B cell (primary cell): Measurements from ENCODE around the gene RSPRY1. TPM values are rescaled to one million over a fixed set of nuclear protein-coding genes. Genes with fewer than 3 reads are reported as not detected.

Source experiments
- ATAC-seq: fragments of 200-7000 bp; cut with Tn5 transposase; one replicate; pipeline ENCODE4 v1.10.0; 2021; ENCODE audit warnings: low read depth, mild to moderate bottlenecking, moderate number of reproducible peaks, moderate library complexity
- CTCF ChIA-PET: fragments of 350-600 bp; sonication (Branson Sonifier 250); formaldehyde crosslinking; loops from one replicate; lab custom pipeline; 2021; ENCODE audit warnings: antibody characterized with exemption, inconsistent platforms; lab: Charles Lee
- POLR2A ChIA-PET: fragments of 350-600 bp; sonication (Branson Sonifier 250); formaldehyde crosslinking; loops from one replicate; lab custom pipeline; 2021; ENCODE audit warnings: antibody characterized with exemption; lab: Charles Lee
- DNase-seq: peaks from one replicate; pipeline ENCODE4 v3.0.0; 2013
- H2AFZ ChIP-seq: 2 replicates; pipeline ENCODE4 v1.6.1; 2012; ENCODE audit warnings: mild to moderate bottlenecking, low read depth, low read length; ENCODE audit not compliant: insufficient read depth, poor library complexity, severe bottlenecking
- H3K27ac ChIP-seq, 2 donors: 1 replicate in 1 of 2; 2 replicates in 1 of 2; pipeline ENCODE4 v1.5.1; 2012 to 2013; ENCODE audit warnings: low read length in 2 of 2, mild to moderate bottlenecking in 2 of 2, moderate library complexity in 1 of 2
- H3K27me3 ChIP-seq, 4 experiments: fragments of 200-600 bp in 1 of 4; sonication (generic) in 1 of 4; replicated peaks in 1 of 4; 1 replicate in 2 of 4; 2 replicates in 2 of 4; pipeline versions ENCODE4 v1.6.1 to v1.7.0; 2013 to 2016; ENCODE audit warnings: low read length in 3 of 4, mild to moderate bottlenecking in 2 of 4, mixed read lengths in 1 of 4, moderate library complexity in 1 of 4; ENCODE audit not compliant: insufficient read depth in 4 of 4, control insufficient read depth in 3 of 4; ENCODE audit errors: control extremely low read depth in 1 of 4
- H3K36me3 ChIP-seq, 2 experiments: replicated peaks in 1 of 2; 1 replicate in 1 of 2; 2 replicates in 1 of 2; pipeline versions ENCODE4 v1.6.1 to v1.7.1; 2013; ENCODE audit warnings: low read length in 1 of 2; ENCODE audit not compliant: insufficient read depth in 2 of 2, control insufficient read depth in 1 of 2; ENCODE audit errors: control extremely low read depth in 1 of 2, extremely low read depth in 1 of 2
- H3K4me1 ChIP-seq, 2 donors: fragments of 200-600 bp in 1 of 2; sonication (generic) in 1 of 2; 1 replicate in 1 of 2; 2 replicates in 1 of 2; pipeline versions ENCODE4 v1.5.1 to v1.6.1; 2013 to 2017; ENCODE audit warnings: low read length in 2 of 2; ENCODE audit not compliant: control insufficient read depth in 2 of 2, insufficient read depth in 2 of 2
- H3K4me2 ChIP-seq: replicated peaks from 2 replicates; pipeline ENCODE3; 2012; ENCODE audit warnings: mild to moderate bottlenecking, low read depth, low read length; ENCODE audit not compliant: poor library complexity, severe bottlenecking
- H3K4me3 ChIP-seq, 5 experiments: fragments of 200-600 bp in 1 of 5; sonication (generic) in 1 of 5; 1 replicate in 3 of 5; 2 replicates in 2 of 5; pipeline versions ENCODE4 v1.5.1 to v1.7.0; 2011 to 2016; ENCODE audit warnings: low read length in 4 of 5, mild to moderate bottlenecking in 4 of 5, low read depth in 2 of 5, control low read depth in 1 of 5, moderate library complexity in 1 of 5; ENCODE audit not compliant: insufficient read depth in 1 of 5; ENCODE audit errors: control extremely low read depth in 1 of 5, extremely low read depth in 1 of 5
- H3K79me2 ChIP-seq: fragments of 200-600 bp; sonication (generic); one replicate; pipeline ENCODE4 v1.6.0; 2016; ENCODE audit warnings: low read length; ENCODE audit not compliant: control insufficient read depth, insufficient read depth
- H3K9ac ChIP-seq: fragments of 200-600 bp; sonication (generic); 2 replicates; pipeline ENCODE4 v1.6.1; 2017; ENCODE audit warnings: mild to moderate bottlenecking, low read length, moderate library complexity
- H3K9me3 ChIP-seq, 3 donors: one replicate each; pipeline versions ENCODE4 v1.6.1 to v1.7.1; 2013; ENCODE audit warnings: low read length in 2 of 3; ENCODE audit not compliant: control insufficient read depth in 2 of 3, insufficient read depth in 1 of 3; ENCODE audit errors: control extremely low read depth in 1 of 3
- H4K20me1 ChIP-seq: 2 replicates; pipeline ENCODE4 v1.6.0; 2012; ENCODE audit warnings: mild to moderate bottlenecking, low read length; ENCODE audit not compliant: insufficient read depth, control insufficient read depth, poor library complexity, severe bottlenecking
- H3K27ac Mint-ChIP-seq: one replicate; pipeline ENCODE4 v1.8.0; 2021; ENCODE audit warnings: mixed read lengths
- H3K27me3 Mint-ChIP-seq: one replicate; pipeline ENCODE4 v1.8.0; 2021; ENCODE audit warnings: mixed read lengths
- H3K4me1 Mint-ChIP-seq: one replicate; pipeline ENCODE4 v1.8.0; 2021; ENCODE audit warnings: mixed read lengths
- H3K4me3 Mint-ChIP-seq: one replicate; pipeline ENCODE4 v1.8.0; 2021; ENCODE audit warnings: mixed read lengths
- H3K9me3 Mint-ChIP-seq: one replicate; pipeline ENCODE4 v1.8.0; 2022; ENCODE audit warnings: mixed read lengths; ENCODE audit not compliant: insufficient read depth
- CTCF ChIP-seq: fragments of 200-600 bp; IDR thresholded peaks from one replicate; pipeline ENCODE4 v1.8.0; 2022; ENCODE audit warnings: antibody characterized with exemption, mild to moderate bottlenecking
- EZH2 ChIP-seq: IDR thresholded peaks from 2 replicates; pipeline ENCODE4 v1.6.1; 2012; ENCODE audit warnings: borderline replicate concordance, low read depth, mild to moderate bottlenecking, moderate library complexity, low read length; ENCODE audit not compliant: insufficient read depth, poor library complexity, severe bottlenecking
- WGBS: methylation state at CpG from one replicate; pipeline ENCODE4 v1.1.5; 2013; ENCODE audit warnings: missing lambda C conversion rate; ENCODE audit not compliant: insufficient coverage; 5-methylcytosine and 5-hydroxymethylcytosine counted together
- intact Hi-C: fragments of 100-400 bp; cut with micrococcal nuclease; formaldehyde crosslinking; loops from one replicate; pipeline ENCODE4 v1.10.0; 2022
- polyA plus RNA-seq: library from polyadenylated mRNA; depleted of rRNA; stranded (reverse); fragments of >200 nt; gene quantifications from 2 replicates; pipeline ENCODE4 v1.2.3, GENCODE V29; 2012
- total RNA-seq, 2 donors: library from RNA; stranded (reverse); fragments of 120-200 nt in 1 of 2; gene quantifications; 1 replicate in 1 of 2; 2 replicates in 1 of 2; pipeline versions ENCODE4 v1.2.3 to v1.2.4, GENCODE V29; 2013 to 2022

The RSPRY1 gene
- total and polyA plus RNA-seq, 2 donors (not counting 1 experiment from before 2014, with no cell fraction given), result 9.6 to 38.4 TPM

DNA sequence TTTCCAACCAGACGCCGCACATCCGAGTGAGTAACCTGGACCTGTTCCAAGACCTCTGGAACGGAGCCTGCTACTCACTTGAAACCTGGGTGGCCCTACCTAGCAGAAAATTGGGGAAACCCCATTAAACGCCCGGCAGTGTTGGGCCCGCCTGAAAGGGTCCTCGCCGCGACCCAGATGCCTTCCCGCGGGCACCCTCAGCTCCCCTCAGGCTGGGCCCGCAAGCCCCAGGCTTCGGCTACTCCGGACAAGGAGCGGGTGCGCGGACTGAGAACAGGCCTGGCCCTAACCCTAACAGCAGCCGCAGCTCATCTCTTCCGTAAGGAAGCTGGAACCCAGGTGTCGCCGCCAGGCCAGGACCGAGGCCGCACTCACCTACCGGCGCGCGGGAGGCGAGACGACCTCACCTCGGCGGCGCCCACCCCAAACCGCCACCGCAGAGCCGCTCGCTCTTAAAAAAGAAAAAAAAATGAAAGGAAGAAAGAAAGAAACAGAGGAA, 634 bp upstream of the RSPRY1 start:
- peak overlapping the region; percentile 98 for H3K27ac Mint-ChIP-seq
- 0% methylated on average over 32 of the region's 37 CpGs for WGBS
- ChIA-PET POLR2A (interaction anchor here (0.6 to 1.2 kb wide), 10 partner anchors 44 to 944 kb away, joined by 3 to 6 read pairs (median 4); partner anchors contain the start of genes ARL2BP and CFAP20), CTCF (interaction anchor here (0.6 to 2.0 kb wide), 6 partner anchors 228 to 824 kb away, joined by 3 to 4 read pairs (median 4); partner anchors contain the start of gene POLR2C)
- no peaks in the 10 kb centered on the region for H3K9me3 Mint-ChIP-seq
- Histone ChIP-seq H3K4me3 (peak overlapping the region; percentile 81 to 99 (median 88)), H3K79me2 (peaks cover 96% of the 10 kb centered on the region), H3K36me3 (peaks cover 0 to 6% of the 10 kb centered on the region in 2 experiments), H3K27ac (peak overlapping the region; percentile 77 to 92), H3K9ac (peak overlapping the region; percentile 90), H4K20me1 (peaks cover 28% of the 10 kb centered on the region), H3K9me3 (no peaks in the 10 kb centered on the region), H3K27me3 (no peaks in the 10 kb centered on the region), H2AFZ (peak overlapping the region; percentile 90), H3K4me2 (peak overlapping the region; percentile 91), H3K4me1 (peaks cover 26 to 28% of the 10 kb centered on the region in 2 donors)
- ATAC-seq (peak; percentile 26), DNase-seq (no peak)
- TF ChIP-seq EZH2, result no peak
- no peak for TF ChIP-seq CTCF
- H3K4me1 Mint-ChIP-seq, result peaks cover 58% of the 10 kb centered on the region
- peak overlapping the region; percentile 90 for H3K4me3 Mint-ChIP-seq
- intact Hi-C loops, result loop anchor here (5.0 to 10.0 kb wide), 6 partner anchors 93 to 1442 kb away; partner anchors contain the start of genes AMFR, CCDC102A, CNOT1 and CPNE2
- H3K27me3 Mint-ChIP-seq, result no peaks in the 10 kb centered on the region
